Testis (tissue), 2 donors: ENCODE data around the gene PSTPIP1.

Experiments used
- POLR2A ChIP-seq: fragments of 450-650 bp; IDR thresholded peaks from one replicate; pipeline ENCODE4 v1.6.1; 2017; ENCODE audit warnings: antibody characterized with exemption, mild to moderate bottlenecking, moderate library complexity
- TF ChIP-seq, protein P1 (sequence below), 3 experiments: fragments of 450-650 bp in 2 of 3; fragments of 200-600 bp in 1 of 3; sonication (generic) in 1 of 3; IDR thresholded peaks; one replicate each; pipeline ENCODE4 v1.5.1; 2016 to 2019; ENCODE audit warnings: antibody characterized with exemption in 3 of 3, mild to moderate bottlenecking in 2 of 3, moderate library complexity in 1 of 3

DNA sequence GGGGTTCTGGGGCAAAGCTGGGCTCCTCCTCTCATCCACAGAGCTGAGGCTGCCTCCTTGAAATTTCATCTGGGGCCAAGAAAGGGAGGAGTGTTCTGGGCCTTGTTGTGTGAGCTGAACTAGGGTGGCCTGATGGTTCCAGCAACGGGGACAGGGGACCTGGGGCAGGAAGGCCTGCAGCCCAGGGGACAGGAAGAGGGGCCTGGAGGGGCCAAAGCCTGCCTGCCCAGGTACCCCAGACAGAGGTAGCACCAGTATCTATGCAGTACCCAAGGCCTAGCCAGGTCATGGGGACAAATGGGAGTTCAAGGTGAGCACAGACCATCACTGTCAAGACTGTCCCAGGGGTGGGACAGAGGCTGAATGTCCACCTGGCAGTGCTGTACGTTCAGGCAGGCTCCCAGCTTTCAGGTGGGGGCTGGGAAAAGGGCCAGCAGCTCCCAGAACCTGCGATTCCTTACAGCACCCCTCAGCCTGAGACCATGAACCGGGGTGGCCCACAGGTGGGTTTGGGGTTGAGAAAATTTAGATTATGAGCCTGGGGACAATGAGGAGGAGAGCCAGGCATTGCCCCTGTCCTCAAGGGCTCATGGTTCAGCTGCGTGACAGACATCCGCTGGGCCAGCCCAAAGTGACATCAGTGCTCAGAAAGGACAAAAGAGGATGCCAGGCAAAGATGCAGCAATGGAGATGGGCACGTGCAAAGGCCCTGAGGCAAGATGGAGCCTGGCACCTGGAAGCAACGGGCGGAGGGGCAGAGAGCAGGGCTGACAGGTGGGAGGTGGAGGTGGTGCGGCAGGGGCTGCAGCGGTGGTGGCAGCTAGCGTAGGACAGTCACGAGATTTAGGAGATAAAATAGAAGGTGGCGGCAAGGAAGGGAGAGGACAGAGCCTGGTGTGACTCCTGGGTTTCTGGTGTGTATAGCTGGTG lies 28.0 kb downstream of the PSTPIP1 start:
- TF ChIP-seq, protein P1, sequence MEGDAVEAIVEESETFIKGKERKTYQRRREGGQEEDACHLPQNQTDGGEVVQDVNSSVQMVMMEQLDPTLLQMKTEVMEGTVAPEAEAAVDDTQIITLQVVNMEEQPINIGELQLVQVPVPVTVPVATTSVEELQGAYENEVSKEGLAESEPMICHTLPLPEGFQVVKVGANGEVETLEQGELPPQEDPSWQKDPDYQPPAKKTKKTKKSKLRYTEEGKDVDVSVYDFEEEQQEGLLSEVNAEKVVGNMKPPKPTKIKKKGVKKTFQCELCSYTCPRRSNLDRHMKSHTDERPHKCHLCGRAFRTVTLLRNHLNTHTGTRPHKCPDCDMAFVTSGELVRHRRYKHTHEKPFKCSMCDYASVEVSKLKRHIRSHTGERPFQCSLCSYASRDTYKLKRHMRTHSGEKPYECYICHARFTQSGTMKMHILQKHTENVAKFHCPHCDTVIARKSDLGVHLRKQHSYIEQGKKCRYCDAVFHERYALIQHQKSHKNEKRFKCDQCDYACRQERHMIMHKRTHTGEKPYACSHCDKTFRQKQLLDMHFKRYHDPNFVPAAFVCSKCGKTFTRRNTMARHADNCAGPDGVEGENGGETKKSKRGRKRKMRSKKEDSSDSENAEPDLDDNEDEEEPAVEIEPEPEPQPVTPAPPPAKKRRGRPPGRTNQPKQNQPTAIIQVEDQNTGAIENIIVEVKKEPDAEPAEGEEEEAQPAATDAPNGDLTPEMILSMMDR (IDR thresholded peaks at IDR 0.05) = no peak
- TF ChIP-seq POLR2A = no peak
